Spinal cord (tissue), 10 donors: ENCODE measurements around the gene MT2A. TPM values are rescaled to one million over a fixed set of nuclear protein-coding genes. Genes with fewer than 3 reads are reported as not detected.
A peak's percentile ranks its signal among the peaks of the same experiment; 100 is the strongest.
"Not testable (repeated sequence)": the region's sequence is repeated elsewhere in the genome, so short reads cannot be mapped to it uniquely, and the experiment has no call there.

ENCODE experiments used
- DNase-seq, 6 donors: peaks; one replicate each; pipeline versions ENCODE4 v3.0.0 to v3.0.0-alpha.2; 2013 to 2015; ENCODE audit warnings: low spot score in 6 of 6, low read depth in 4 of 6
- H3K27ac ChIP-seq: one replicate; pipeline ENCODE4 v1.5.1; 2013; ENCODE audit warnings: low read depth, low read length, control low read depth
- H3K27me3 ChIP-seq: one replicate; pipeline ENCODE4 v1.6.1; 2013; ENCODE audit warnings: low read length; ENCODE audit not compliant: control insufficient read depth, insufficient read depth
- H3K36me3 ChIP-seq: one replicate; pipeline ENCODE4 v1.6.1; 2013; ENCODE audit warnings: low read length; ENCODE audit not compliant: control insufficient read depth, insufficient read depth
- H3K4me1 ChIP-seq: one replicate; pipeline ENCODE4 v1.6.1; 2013; ENCODE audit warnings: low read length; ENCODE audit not compliant: control insufficient read depth, insufficient read depth
- H3K4me3 ChIP-seq: one replicate; pipeline ENCODE4 v1.5.1; 2013; ENCODE audit warnings: low read depth, low read length, control low read depth
- H3K9me3 ChIP-seq: one replicate; pipeline ENCODE4 v1.6.1; 2013; ENCODE audit warnings: low read length; ENCODE audit not compliant: control insufficient read depth, insufficient read depth
- WGBS: methylation state at CpG from one replicate; pipeline ENCODE4 v1.1.5; 2013; ENCODE audit warnings: missing lambda C conversion rate; ENCODE audit not compliant: insufficient coverage; 5-methylcytosine and 5-hydroxymethylcytosine counted together
- polyA plus RNA-seq, 2 donors: library from polyadenylated mRNA; unstranded; fragments of 120-200 nt; gene quantifications; one replicate each; pipeline ENCODE4 v1.2.1, GENCODE V29; 2013; ENCODE audit not compliant: insufficient read length in 2 of 2
- total RNA-seq, 2 donors: library from RNA; depleted of rRNA in 1 of 2; stranded (reverse); fragments of 120-200 nt in 1 of 2; fragments of >200 nt in 1 of 2; gene quantifications; one replicate each; pipeline versions ENCODE4 v1.2.3 to v1.2.4, GENCODE V29; 2013 to 2014
- donor health status: healthy.

MT2A gene
- total and polyA plus RNA-seq, 4 donors: 5.6 to 97.9 (median 43.4) TPM

DNA sequence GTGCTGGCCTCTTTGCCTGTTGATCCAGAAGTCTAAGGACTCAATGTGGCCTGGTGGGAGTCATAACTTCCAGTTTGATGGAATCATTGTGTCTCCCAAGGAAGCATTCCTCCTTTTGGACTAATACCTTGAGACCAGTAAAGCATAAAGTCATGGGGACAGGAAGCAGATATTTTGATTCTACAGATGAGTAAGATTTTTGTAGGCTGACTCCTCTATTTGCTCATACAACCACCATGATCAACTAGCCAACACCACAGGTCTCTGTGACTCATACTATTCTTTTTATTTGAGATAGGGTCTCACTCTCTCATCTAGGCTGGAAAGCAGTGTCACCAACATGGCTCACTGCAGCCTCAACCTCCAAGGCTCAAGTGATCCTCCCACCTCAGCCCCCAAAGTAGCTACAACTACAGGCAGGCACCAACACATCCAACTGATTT lies 6.2 kb downstream of the MT2A start:
- DNase-seq: no peak
- H3K27ac ChIP-seq: no peak overlapping the region

DNA sequence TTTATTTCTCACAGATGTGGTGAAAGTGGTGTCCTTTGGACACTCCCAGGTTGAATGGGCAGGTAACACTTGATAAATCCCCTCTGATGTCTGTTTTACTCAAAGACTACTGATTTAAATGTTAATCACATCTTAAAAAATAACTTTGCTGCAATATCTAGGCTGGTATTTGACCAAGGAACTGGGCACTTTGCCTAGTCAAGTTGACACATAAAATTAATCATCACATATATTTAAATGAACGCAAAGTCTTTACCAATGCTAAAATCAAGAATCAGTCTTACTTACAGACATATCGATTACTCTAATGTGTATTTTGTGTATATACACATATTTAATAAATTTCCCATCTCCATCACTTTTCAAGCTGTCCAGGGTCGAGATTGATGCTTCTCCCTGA lies 7.0 kb downstream of the MT2A start:
- WGBS: 100% methylated on average over 1 of the region's 3 CpGs

More for the DNA sequence above, 6.2 kb downstream of the MT2A start:
- Histone ChIP-seq H3K4me1 (peaks cover 31% of the 10 kb centered on the region), H3K9me3 (no peaks in the 10 kb centered on the region), H3K27me3 (peaks cover 45% of the 10 kb centered on the region), H3K4me3 (no peak overlapping the region), H3K36me3 (no peaks in the 10 kb centered on the region)

DNA sequence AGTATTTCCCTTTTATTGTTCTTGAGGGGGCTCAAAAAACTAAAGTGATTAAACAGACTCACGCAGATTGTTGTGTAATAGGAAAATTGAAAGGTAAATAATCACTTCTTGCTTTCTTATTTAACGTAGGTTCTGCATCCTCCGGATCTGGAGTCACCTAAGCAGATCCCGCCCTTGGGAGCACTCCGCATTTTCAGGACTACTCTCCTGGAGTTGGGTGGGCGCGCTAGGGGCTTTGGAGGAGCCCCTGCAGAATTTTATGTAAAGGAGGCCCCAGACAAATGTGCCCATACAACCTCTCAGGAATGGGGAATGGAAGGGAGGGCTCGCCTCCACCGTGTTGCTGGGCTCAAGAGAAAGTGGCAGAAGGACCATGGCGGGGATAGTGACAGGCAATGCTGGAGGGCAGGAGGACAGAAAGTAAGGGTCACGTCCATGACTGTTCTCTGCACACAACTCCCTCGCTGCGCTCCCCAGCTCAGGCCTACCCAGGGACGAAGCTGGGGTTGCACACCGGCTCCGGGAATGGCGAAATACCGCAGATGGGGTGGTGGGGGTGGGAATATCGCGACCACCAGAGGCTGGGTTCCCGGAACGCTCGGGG lies 8.3 kb downstream of the MT2A start:
- H3K9me3 ChIP-seq: no peaks in the 10 kb centered on the region
- DNase-seq: no peak
- H3K4me3 ChIP-seq: peak overlapping the region; percentile 24
- 27% methylated on average over 18 of the region's 23 CpGs for WGBS
- H3K36me3 ChIP-seq: no peaks in the 10 kb centered on the region
- peaks cover 28% of the 10 kb centered on the region for H3K27me3 ChIP-seq
- peaks cover 20% of the 10 kb centered on the region for H3K4me1 ChIP-seq
- H3K27ac ChIP-seq: no peak overlapping the region

More for the DNA sequence above, 7.0 kb downstream of the MT2A start:
- peaks cover 40% of the 10 kb centered on the region for H3K27me3 ChIP-seq
- no peaks in the 10 kb centered on the region for H3K9me3 ChIP-seq
- no peaks in the 10 kb centered on the region for H3K36me3 ChIP-seq
- peaks cover 26% of the 10 kb centered on the region for H3K4me1 ChIP-seq
- H3K4me3 ChIP-seq: no peak overlapping the region
- H3K27ac ChIP-seq: no peak overlapping the region
- no peak for DNase-seq

DNA sequence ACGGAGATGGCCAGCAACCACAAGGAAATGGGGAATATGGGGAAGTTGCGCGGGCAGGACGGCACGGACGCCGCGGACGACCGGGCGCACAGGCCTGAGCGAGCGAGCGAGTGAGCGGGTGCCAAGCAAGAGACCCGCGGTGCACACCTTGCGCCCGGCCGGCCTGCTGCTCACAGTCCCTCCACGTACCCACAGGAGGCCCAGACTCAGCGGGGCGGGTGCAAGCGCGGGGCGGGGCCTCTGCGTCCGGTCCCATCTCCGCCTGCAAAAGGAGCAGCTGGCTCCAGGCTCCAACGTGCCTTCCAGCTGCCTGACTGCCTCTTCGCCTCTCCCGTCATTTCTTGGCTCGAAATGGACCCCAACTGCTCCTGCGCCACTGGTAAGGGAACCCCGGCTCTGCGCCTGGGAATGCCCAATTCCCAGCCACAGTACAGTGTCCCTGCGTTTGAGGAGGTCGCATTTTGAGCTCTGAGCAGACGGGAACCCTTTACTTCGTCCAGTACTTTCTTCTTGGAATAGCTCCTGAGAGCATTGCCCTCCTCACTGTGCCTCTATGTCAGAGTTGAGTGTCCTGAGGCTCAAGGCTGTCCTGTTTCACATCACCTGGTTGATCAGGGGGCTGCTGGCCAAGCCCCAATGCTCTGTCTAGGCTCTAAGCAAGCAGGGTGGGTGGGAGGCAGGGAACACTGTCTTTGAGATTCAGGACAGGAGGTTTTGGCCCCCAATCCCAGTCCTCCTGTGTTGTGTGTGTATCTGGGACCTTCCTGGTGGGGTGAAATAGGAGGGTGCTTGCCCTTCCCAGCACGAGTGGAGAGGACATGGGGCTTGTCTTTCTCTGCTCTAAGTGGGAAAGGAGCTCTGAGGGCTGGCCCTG lies 9.1 kb downstream of the MT2A start:
- peaks cover 20% of the 10 kb centered on the region for H3K4me1 ChIP-seq
- H3K4me3 ChIP-seq: peak overlapping the region; percentile 24
- H3K9me3 ChIP-seq: no peaks in the 10 kb centered on the region
- WGBS: under 1% methylated on average over 39 of the region's 41 CpGs
- peak in 2 of 6 donors; percentile 47 to 77 for DNase-seq
- H3K27me3 ChIP-seq: peaks cover 28% of the 10 kb centered on the region
- H3K36me3 ChIP-seq: no peaks in the 10 kb centered on the region
- H3K27ac ChIP-seq: no peak overlapping the region

DNA sequence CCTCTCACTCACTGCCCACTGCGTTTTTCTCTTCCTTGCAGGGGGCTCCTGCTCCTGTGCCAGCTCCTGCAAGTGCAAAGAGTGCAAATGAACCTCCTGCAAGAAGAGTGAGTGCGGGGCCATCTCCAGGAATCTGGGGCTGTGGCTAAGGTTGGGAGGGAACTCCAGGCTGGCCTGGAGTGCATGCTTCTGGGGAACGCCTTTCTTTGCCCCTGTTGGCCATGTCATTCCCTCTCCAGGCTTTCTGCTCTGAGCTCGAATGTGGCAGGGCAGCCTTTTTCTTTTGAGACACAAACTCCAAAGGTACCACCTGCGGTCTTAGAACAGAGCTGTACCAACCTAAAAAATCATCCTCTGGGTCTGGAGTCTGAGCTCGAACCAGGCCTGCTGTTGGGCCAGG lies 9.8 kb downstream of the MT2A start:
- Histone ChIP-seq H3K4me3 (no peak overlapping the region), H3K27ac (no peak overlapping the region), H3K4me1 (peaks cover 20% of the 10 kb centered on the region), H3K36me3 (no peaks in the 10 kb centered on the region), H3K9me3 (no peaks in the 10 kb centered on the region), H3K27me3 (peaks cover 28% of the 10 kb centered on the region)
- WGBS: 51% methylated on average over 6 of the region's 6 CpGs
- DNase-seq: no peak

DNA sequence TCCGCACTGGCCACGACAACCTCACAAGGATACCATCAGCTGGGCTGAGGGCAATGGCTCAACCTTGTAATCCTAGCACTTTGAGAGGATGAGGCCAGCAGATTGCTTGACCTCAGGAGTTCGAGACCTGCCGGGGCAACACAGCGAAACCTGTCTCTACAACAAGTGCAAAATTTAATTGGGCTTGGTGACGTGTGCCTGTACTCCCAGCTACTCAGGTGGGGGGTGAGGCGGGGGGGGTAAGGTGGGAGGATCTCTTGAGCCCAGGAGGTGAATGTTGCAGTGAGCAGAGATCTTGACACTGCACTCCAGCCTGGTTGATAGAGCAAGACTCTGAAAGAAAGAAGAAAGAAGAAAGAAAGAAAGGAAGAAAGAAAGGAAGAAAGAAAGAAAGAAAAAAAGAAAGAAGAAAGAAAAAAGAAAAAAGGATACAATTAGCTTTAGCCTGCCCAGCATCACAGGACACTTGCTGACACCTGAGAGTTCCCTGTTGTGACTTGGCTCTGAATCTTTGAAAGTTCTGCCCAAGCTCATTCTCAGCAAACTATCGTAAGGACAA lies 12.0 kb downstream of the MT2A start:
- WGBS: 93% methylated on average over 5 of the region's 8 CpGs

DNA sequence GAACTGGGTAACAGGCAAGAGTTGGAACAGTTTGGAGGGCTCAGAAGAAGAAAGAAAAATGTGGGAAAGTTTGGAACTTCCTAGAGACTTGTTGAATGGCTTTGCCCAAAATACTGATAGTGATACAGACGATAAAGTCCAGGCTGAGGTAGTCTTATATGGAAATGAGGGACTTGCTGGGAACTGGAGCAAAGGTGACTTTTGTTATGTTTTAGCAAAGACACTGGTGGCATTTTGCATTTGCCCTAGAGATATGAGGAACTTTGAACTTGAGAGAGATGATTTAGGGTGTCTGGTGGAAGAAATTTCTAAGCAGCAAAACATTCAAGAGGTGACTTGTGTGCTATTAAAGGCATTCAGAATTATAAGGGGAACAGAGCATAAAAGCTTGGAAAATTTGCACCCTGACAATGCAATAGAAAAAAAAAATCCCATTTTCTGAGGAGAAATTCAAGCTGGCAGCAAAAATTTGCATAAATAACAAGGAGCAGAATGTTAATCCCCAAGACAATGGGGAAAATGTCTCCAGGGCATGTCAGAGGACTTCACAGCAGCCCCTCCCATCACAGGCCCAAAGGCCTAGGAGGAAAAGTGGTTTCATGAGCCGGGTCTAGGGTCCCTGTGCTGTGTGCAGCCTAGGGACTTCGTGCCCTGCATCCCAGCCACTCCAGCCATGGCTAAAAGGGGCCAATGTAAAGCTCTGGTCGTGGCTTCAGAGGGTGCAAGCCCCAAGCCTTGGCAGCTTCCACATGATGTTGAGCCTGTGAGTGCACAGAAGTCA lies 13.5 kb downstream of the MT2A start:
- H3K27ac ChIP-seq, H3K36me3 ChIP-seq, H3K9me3 ChIP-seq, DNase-seq, H3K4me3 ChIP-seq: not testable (repeated sequence)
- Histone ChIP-seq H3K27me3 (peaks cover 40% of the 10 kb centered on the region), H3K4me1 (peaks cover 36% of the 10 kb centered on the region)
- WGBS: 68% methylated on average over 4 of the region's 4 CpGs

More for the DNA sequence above, 12.0 kb downstream of the MT2A start:
- DNase-seq: no peak
- H3K9me3 ChIP-seq: no peaks in the 10 kb centered on the region
- no peak overlapping the region for H3K27ac ChIP-seq
- H3K27me3 ChIP-seq: peaks cover 36% of the 10 kb centered on the region
- peaks cover 27% of the 10 kb centered on the region for H3K4me1 ChIP-seq
- no peak overlapping the region for H3K4me3 ChIP-seq
- H3K36me3 ChIP-seq: no peaks in the 10 kb centered on the region

DNA sequence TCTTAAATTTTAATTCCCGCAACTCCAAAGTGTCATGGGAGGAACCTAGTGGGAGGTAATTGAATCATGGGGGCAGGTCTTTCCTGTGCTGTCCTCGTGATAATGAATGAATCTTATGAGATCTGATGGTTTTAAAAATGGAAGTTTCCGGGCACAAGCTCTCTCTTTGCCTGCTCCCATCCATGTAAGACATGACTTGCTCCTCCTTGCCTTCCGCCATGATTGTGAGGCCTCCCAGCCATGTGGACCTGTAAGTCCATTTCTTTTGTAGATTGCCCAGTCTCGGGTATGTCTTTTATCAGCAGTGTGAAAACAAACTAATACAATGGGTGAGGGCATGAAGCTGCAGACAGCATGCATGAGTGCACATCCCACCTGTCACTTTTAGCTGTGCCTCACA lies 14.8 kb downstream of the MT2A start:
- Histone ChIP-seq H3K27me3 (peaks cover 27% of the 10 kb centered on the region), H3K4me1 (peaks cover 22% of the 10 kb centered on the region)
- H3K9me3 ChIP-seq, H3K27ac ChIP-seq, H3K36me3 ChIP-seq, DNase-seq, H3K4me3 ChIP-seq: not testable (repeated sequence)
- WGBS: 86% methylated on average over 4 of the region's 5 CpGs

DNA sequence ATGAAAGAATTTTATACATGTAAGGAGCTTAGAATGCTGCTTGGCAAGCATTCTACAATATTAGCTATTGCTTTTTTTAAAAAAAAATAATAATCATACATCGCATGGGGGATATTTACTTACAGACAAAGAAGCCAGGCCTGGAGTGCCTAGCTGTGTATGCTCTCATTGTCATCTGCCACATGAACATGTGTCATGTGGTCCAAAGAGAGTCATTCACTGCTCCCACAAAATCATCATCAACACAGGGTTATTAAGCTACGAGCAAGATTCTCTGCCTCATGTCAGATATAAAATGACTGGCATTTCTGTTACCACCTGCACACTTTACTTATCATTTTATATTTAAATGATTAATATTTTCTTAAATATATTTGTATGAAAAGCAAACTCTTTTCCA lies 15.3 kb downstream of the MT2A start:
- WGBS: no CpG with 5 or more reads among the region's 2 CpGs
- no peaks in the 10 kb centered on the region for H3K9me3 ChIP-seq
- no peak overlapping the region for H3K4me3 ChIP-seq
- H3K27ac ChIP-seq: no peak overlapping the region
- H3K4me1 ChIP-seq: peaks cover 19% of the 10 kb centered on the region
- no peak for DNase-seq
- no peaks in the 10 kb centered on the region for H3K36me3 ChIP-seq
- H3K27me3 ChIP-seq: peaks cover 25% of the 10 kb centered on the region
